ENCODE measurements around the gene EMX1.
A peak's percentile ranks its signal among the peaks of the same experiment; 100 is the strongest.

The EMX1 gene

DNA sequence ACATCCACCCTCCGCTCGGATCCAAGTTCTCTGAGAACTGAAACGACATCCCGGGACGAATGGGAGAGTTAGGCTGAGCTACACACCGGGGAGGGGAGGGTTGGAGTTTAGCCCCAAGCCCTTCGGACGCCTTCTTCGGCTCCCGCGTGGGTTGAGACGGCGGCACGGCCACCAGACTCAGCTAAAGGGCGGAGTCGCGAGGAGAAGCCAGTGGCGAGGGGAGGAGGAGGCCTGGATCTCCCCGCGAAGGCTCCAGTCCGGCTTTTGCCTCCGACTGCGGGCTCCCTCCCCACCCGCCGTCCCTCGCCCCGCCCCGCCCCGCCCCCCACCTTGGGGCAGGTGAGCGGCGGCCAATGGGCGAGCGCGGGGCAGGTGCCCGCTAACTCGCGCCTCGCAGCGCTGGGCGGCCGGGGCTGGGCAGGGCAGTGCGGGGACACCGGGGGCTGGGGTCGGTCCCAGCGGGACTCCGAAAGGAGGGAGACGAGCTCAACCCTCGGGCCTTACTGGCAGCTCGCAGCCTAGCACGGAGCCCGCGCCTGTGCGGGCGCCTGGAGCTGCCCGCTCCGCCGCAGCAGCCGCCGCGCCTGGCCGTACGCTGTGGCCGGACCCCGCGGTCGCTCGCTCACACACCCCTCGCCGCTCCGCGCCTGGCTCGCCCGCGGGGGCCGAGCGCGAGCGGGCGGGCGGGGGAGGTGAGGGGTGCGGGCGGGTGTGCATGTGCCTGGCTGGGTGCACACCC lies at the start of gene EMX1:
Gene EMX1 (plus strand): TSS at position 382 of the 739 bp plus-strand sequence. CDS start 334 bp downstream, at position 716.
- no peak for DNase-seq (ENCODE audit: low read depth in 2 of 3, low spot score in 2 of 3)

DNA sequence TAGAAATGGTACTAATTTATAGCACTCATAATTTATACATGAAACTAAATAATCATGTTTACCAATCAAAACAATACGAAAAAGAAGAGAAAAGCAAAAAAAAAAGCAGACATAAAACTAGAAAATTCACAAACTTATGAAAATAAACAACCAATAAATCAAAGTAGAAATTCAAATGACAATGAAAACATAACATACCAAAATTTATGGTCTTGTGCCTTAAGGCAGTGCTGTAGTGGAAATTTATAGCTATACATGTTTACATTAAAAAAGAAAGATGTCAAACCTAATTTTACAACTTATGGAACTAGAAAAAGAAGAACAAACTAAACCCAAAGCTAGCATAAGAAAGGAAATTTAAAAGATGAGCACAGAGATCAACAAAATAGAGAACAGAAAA lies 46.3 kb upstream of the EMX1 start:
- no peak for DNase-seq (ENCODE audit: low read depth in 2 of 3, low spot score in 2 of 3)

DNA sequence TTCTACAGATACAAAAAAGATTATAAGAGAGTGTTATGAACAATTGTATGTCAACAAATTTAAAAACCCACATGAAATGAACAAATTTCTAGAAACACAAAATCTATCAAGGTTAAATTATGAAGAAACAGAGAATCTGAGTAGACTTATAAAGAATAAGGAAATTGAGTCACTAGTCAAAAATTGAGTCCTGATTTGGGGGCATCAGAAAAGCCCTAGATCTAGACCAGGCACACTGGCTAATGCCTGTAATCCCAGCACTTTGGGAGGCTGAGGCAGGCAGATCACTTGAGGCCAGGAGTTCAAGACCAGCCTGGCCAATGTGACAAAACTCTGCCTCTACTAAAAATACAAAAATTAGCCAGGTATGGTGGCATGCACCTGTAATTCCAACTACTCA lies 45.4 kb upstream of the EMX1 start:
- no peak for DNase-seq (ENCODE audit: low read depth in 2 of 3, low spot score in 2 of 3)

- DNase-seq (ENCODE audit: low read depth in 2 of 3, low spot score in 2 of 3), result no peak
These were observed 33.9 kb upstream of the EMX1 start for GRCh38 chr2:72883356-72883962.

DNA sequence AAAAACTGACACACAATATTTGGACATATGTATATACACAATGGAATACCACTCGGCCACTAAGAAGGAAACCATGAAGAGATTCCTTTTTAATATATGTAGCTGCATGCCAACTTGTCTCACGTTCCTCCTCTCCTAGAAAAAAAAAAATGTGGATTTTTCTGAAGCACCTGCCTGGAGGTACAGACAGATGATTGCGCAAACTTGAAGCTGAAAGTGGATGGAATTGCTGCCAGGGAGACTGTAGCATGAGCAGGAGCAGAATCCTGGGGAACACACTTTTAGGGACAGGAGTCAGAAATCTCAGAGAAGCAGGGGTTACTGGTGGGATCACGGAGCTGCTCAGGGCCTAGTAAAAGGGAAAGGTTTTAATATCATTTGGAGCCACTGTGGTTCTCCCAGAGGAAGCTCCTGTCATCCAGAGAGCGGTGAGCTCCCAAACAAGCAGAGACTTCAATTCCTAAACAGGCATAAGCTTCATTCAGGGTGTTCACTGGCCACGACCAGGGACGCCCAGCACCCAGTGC lies 30.8 kb upstream of the EMX1 start:
- DNase-seq (ENCODE audit: low read depth in 2 of 3, low spot score in 2 of 3), result no peak

GRCh38 chr2:72887032-72887739 lies 30.1 kb upstream of the EMX1 start, which contains the start of gene SPR:
Gene SPR, plus strand, starts transcription at chr2:72887408. Its CDS starts 25 bp downstream, at chr2:72887433.
- peak in 2 of 3 experiments; percentile 55 to 56 for DNase-seq (ENCODE audit: low read depth in 2 of 3, low spot score in 2 of 3)

- DNase-seq (ENCODE audit: low read depth in 2 of 3, low spot score in 2 of 3), result peak in 1 of 3 experiments; percentile 10
These were observed 29.4 kb upstream of the EMX1 start for GRCh38 chr2:72887740-72888437.

GRCh38 chr2:72888438-72889202 lies 28.7 kb upstream of the EMX1 start:
- DNase-seq (ENCODE audit: low read depth in 2 of 3, low spot score in 2 of 3), result no peak

DNA sequence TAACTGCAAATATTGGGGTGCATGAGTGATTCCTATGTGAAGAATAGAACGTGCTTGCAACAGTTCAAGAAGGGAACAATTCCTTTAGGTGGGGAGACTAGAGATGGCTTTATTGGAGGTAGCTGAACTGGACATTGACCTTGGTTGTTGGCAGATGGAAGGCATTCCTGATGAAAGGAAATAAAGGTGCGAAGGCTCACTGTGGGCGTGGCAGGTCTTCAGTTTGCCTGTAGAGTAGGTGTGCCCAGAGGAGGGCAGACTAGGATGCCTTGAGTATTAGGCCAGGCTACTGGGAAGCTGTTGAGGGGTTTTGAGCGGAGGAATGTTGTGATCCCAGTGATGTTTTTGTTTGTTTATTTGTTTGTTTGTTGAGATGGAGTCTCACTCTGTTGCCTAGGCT lies 27.3 kb upstream of the EMX1 start:
- no peak for DNase-seq (ENCODE audit: low read depth in 2 of 3, low spot score in 2 of 3)

DNA sequence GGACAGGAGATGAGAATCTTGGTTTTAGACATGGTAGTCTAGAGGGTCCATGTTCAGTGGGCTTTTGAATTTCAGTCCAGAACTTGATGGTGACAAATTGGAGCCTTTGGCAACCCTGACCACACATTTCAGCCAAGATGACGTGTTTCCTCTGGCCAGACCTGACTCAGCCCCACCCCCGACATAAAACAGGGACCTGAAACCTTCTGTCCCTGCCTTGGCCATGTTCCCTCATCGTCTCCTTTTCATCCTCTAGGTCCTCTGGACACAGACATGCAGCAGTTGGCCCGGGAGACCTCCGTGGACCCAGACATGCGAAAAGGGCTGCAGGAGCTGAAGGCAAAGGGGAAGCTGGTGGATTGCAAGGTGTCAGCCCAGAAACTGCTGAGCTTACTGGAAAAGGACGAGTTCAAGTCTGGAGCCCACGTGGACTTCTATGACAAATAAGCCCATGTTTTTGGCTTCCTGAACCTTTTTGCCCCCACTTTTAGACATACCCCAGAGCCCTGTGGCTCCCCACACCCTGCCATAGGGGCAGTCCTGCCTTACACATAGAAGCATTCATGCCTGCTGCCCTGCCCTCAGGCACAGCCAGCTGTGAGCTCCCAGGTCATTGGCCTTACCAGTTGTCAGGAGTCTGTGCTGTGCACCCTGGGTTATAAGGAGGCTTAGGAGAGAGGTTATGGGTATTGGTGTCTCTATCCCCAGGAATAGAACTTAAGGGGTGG lies 26.1 kb upstream of the EMX1 start:
- DNase-seq (ENCODE audit: low read depth in 2 of 3, low spot score in 2 of 3), result no peak

- DNase-seq (ENCODE audit: low read depth in 2 of 3, low spot score in 2 of 3), result no peak
These were observed 24.7 kb upstream of the EMX1 start for GRCh38 chr2:72892506-72893173.

DNA sequence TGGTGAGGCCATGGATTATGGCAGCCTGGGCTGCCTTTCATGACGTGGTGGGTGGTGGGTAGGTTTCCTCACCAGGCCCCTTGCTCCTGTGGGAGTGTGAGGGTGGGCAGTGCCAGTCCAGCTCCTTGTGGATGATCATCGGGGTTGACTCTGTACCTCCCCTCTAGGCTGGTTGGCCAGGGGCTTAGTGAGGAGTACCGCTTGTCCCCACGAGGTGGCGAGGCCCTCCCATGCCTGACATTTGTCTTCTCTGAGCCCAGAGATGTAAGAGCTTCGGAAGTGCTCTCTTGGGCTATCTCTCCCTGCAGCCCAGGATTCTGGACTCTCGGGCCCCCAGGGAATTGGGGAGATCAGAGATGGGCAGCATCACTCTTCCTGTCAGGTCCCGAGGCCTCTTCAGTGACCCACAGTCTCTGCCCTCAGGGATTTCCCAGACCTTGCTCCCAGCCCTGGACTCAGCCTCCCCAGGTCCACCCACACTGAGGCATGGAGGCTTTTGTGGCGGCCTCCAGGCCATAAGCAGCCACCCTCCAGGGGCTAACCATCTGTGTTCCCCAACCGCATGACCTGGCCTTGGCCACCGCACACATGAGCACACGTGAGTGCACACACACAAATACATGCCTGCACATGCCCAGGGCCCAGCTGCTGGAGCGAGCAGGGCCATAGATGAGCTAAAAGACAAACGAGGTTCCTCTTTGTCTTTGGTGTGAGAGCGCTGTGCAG lies 23.6 kb upstream of the EMX1 start:
- no peak for DNase-seq (ENCODE audit: low read depth in 2 of 3, low spot score in 2 of 3)

DNA sequence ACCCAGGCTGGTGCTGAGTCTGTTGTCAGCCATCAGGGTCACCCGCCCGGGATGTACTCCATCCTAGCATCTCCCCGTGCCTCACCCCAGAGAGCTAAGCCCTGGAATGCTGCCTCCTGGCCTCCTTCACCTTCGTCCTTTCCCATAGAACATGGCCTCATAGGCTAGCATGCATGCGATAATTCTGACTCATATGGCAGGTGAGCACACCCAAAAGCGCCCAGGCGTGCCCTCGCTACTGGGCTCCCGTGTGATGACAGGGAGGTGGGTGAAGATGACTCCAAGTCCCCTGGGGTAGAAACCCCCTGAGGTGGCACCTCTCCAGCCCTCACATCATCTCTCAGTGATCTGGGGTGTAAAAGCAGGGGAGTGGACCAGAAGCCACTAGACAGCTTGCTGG lies 22.8 kb upstream of the EMX1 start:
- no peak for DNase-seq (ENCODE audit: low read depth in 2 of 3, low spot score in 2 of 3)

DNA sequence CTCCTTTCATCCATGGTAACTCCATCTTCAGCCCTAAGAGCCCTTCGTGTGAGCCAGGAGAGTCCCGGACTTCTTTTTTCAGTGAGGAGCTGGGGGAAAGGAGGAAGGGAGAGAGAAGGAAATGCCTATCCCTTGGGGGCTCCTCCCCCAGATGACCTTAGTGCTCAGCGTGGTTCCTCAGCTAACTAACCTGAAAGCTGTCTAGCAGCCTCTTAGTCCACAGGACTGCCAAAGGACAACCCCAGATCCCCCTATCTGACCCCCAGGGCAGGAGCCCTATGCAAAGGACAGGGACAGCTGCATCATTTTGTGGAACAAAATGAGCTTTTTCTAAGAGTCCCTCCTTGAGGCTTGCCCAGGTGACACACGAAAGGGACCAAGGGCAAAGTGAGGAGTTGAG lies 22.2 kb upstream of the EMX1 start:
- no peak for DNase-seq (ENCODE audit: low read depth in 2 of 3, low spot score in 2 of 3)

- no peak for DNase-seq (ENCODE audit: low read depth in 2 of 3, low spot score in 2 of 3)
These were observed 21.5 kb upstream of the EMX1 start for GRCh38 chr2:72895759-72896281.

GRCh38 chr2:72896446-72896845 lies 20.9 kb upstream of the EMX1 start:
- no peak for DNase-seq (ENCODE audit: low read depth in 2 of 3, low spot score in 2 of 3)

DNA sequence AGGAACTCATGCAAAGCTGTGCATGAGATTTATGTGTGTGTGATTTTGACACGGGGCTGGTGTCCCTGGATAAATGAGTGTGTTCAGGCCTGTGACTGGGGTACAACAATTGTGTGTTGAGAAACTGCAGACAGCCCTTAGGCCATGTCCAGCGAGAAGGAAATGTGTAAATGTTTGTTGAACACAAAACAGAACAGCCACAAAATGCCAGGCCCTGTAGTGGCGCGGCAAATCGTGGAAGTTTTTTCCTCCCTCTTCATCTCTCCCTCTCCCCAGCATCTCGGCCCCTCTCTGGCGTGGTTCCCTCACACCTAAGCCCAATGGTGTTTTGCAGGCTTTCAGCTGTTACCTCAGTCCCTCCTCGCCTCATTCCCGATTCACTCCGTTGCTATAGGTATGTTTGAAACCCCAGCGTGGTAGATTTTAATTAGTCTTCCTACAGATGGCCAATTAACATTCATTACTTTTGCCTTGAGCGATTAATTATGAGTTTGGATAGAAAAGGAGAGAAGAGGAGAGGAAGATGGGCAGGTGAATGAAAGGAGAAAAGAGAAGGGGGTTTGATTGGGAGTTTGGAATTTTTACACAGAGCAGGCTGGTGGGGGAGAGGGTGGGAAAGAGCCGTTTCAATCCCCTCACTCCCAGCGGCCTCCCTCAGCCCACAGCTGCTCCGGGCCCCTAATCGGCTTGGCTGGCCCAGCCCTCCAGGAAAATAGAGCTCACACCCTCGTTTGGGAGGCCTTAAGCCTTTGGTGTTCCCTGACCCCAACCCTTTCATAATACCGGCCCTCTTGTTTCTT lies 19.3 kb upstream of the EMX1 start:
- no peak for DNase-seq (ENCODE audit: low read depth in 2 of 3, low spot score in 2 of 3)

GRCh38 chr2:72898585-72898906 lies 18.8 kb upstream of the EMX1 start:
- DNase-seq (ENCODE audit: low read depth in 2 of 3, low spot score in 2 of 3), result no peak

Data from activated CD8-positive, alpha-beta memory T cell treated with anti-CD3 and anti-CD28 coated beads for 48 hours (primary cell).